H1 (cell line): ENCODE results near the gene UNC5B.

ENCODE experiments used
- CHD2 ChIP-seq: IDR thresholded peaks from 2 replicates; pipeline ENCODE4 v1.6.1; 2012; ENCODE audit warnings: low read length, improper control_type of control experiment
- EGR1 ChIP-seq: IDR thresholded peaks from 2 replicates; pipeline ENCODE4 v1.6.1; 2011; ENCODE audit warnings: low read depth, low read length, borderline replicate concordance
- EZH2 ChIP-seq: fragments of 200-600 bp; sonication (generic); IDR thresholded peaks from 2 replicates; pipeline ENCODE4 v1.7.1; 2012; ENCODE audit warnings: low read depth, mild to moderate bottlenecking, moderate library complexity, low read length, inconsistent platforms; ENCODE audit not compliant: severe bottlenecking
- POLR2AphosphoS5 ChIP-seq: IDR thresholded peaks from 2 replicates; pipeline ENCODE4 v1.6.1; 2011; ENCODE audit warnings: low read depth, low read length
- RAD21 ChIP-seq, 2 experiments: IDR thresholded peaks in 1 of 2; conservative IDR thresholded peaks in 1 of 2; 2 replicates each; pipeline ENCODE4 v1.6.1; 2011; ENCODE audit warnings: low read depth in 2 of 2, low read length in 2 of 2, improper control_type of control experiment in 1 of 2, inconsistent platforms in 1 of 2, mild to moderate bottlenecking in 1 of 2, moderate library complexity in 1 of 2
- SIN3A ChIP-seq, 2 experiments: IDR thresholded peaks in 1 of 2; conservative IDR thresholded peaks in 1 of 2; 2 replicates each; pipeline ENCODE4 v1.6.1; 2011 to 2012; ENCODE audit warnings: low read length in 2 of 2, improper control_type of control experiment in 1 of 2, low read depth in 1 of 2, mild to moderate bottlenecking in 1 of 2
- SUZ12 ChIP-seq: fragments of 200-600 bp; sonication (generic); IDR thresholded peaks from 2 replicates; pipeline ENCODE4 v1.6.1; 2012; ENCODE audit warnings: mild to moderate bottlenecking, inconsistent platforms, low read length, moderate library complexity, mixed read lengths
- TAF1 ChIP-seq: IDR thresholded peaks from 2 replicates; pipeline ENCODE4 v1.6.1; 2011; ENCODE audit warnings: mild to moderate bottlenecking, low read depth, low read length
- YY1 ChIP-seq: IDR thresholded peaks from 2 replicates; pipeline ENCODE4 v1.6.1; 2011; ENCODE audit warnings: low read depth, mild to moderate bottlenecking, low read length
- TF ChIP-seq, protein P1 (sequence below), 3 experiments: IDR thresholded peaks; 1 replicate in 2 of 3; 2 replicates in 1 of 3; pipeline versions ENCODE4 v1.5.1 to v1.6.1; 2011; ENCODE audit warnings: low read length in 3 of 3, mild to moderate bottlenecking in 3 of 3, inconsistent platforms in 2 of 3, low read depth in 1 of 3, moderate library complexity in 1 of 3; ENCODE audit not compliant: insufficient read depth in 1 of 3; ENCODE audit errors: control extremely low read depth in 1 of 3
- TF ChIP-seq, protein P2 (sequence below): IDR thresholded peaks from 2 replicates; pipeline ENCODE4 v1.6.1; 2012; ENCODE audit warnings: inconsistent platforms
- TF ChIP-seq, protein P3 (sequence below): IDR thresholded peaks from 2 replicates; pipeline ENCODE4 v1.6.1; 2011; ENCODE audit warnings: low read depth, mild to moderate bottlenecking, low read length; ENCODE audit not compliant: insufficient read depth

DNA sequence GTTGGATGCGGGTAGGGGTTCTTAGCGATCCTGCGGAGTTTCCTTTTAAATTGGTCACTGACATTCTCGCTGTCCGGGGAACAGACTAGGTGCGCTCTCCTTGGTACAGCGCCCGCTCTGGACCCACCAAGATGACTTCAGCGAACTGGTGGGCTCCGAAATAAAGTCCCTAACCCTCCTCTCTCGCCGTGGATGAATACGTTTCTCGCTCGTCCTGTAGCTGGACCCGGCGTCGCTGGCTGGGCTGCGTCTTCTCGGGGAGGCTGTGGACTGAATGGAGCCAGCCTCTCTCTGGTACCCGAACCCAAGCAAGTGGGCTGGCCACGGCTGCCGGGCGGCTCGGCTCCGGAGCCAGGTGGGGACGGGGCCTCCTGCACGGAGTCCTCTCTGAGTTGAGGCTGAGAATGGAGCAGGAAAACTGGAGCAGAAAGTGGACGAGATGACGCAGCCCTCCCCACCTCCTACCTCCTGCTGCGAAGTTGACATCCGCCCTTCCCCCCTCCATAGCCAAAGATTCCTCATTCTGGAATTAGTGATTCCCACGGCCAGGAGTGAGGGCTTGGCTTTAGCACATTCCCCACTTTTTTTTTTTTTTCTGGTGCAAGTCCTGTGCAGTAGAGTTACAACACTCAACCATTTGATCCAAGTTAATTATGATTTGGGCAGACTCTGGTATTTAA is 1.5 kb downstream of the UNC5B start:
- no peak for TF ChIP-seq EGR1
- TF ChIP-seq, protein P1, sequence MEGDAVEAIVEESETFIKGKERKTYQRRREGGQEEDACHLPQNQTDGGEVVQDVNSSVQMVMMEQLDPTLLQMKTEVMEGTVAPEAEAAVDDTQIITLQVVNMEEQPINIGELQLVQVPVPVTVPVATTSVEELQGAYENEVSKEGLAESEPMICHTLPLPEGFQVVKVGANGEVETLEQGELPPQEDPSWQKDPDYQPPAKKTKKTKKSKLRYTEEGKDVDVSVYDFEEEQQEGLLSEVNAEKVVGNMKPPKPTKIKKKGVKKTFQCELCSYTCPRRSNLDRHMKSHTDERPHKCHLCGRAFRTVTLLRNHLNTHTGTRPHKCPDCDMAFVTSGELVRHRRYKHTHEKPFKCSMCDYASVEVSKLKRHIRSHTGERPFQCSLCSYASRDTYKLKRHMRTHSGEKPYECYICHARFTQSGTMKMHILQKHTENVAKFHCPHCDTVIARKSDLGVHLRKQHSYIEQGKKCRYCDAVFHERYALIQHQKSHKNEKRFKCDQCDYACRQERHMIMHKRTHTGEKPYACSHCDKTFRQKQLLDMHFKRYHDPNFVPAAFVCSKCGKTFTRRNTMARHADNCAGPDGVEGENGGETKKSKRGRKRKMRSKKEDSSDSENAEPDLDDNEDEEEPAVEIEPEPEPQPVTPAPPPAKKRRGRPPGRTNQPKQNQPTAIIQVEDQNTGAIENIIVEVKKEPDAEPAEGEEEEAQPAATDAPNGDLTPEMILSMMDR (IDR thresholded peaks at IDR 0.05; ENCODE audit: control extremely low read depth in 1 of 3, insufficient read depth in 1 of 3, low read depth in 1 of 3, low read length in 3 of 3) = no peak
- no peak; the same call in 1 of the 2 replicates for TF ChIP-seq SUZ12
- TF ChIP-seq, protein P2, sequence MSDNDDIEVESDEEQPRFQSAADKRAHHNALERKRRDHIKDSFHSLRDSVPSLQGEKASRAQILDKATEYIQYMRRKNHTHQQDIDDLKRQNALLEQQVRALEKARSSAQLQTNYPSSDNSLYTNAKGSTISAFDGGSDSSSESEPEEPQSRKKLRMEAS = no peak
- no peak for TF ChIP-seq CHD2
- TF ChIP-seq SIN3A (conservative IDR thresholded peaks at IDR 0.05 in 1 of 2, IDR thresholded peaks at IDR 0.05 in 1 of 2; ENCODE audit: low read depth in 1 of 2, low read length in 2 of 2) = 0 out of 4 replicates have a peak, but pooled peaks of 1 of the 2 experiments have one; percentile 39
- no peak for TF ChIP-seq EZH2
- no peak for TF ChIP-seq RAD21 (IDR thresholded peaks at IDR 0.05 in 1 of 2, conservative IDR thresholded peaks at IDR 0.05 in 1 of 2; ENCODE audit: low read depth in 2 of 2, low read length in 2 of 2)
- no peak for TF ChIP-seq YY1
- TF ChIP-seq TAF1 = no peak
- TF ChIP-seq POLR2AphosphoS5 = no peak
- TF ChIP-seq, protein P3, sequence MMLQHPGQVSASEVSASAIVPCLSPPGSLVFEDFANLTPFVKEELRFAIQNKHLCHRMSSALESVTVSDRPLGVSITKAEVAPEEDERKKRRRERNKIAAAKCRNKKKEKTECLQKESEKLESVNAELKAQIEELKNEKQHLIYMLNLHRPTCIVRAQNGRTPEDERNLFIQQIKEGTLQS = no peak
